Body of pancreas (tissue), 4 donors: ENCODE data around the gene DPYSL4. TPM values are rescaled to one million over a fixed set of nuclear protein-coding genes. Genes with fewer than 3 reads are reported as not detected.

Experiments
- ATAC-seq: fragments of 150-250 bp; one replicate; pipeline ENCODE4 v1.9.1; 2016
- DNase-seq, 4 donors: peaks; one replicate each; pipeline ENCODE4 v3.0.0-alpha.2; 2019
- H3K27ac ChIP-seq, 4 donors: fragments of 200-600 bp; sonication (generic); 1 replicate in 3 of 4; 2 replicates in 1 of 4; pipeline versions ENCODE4 v1.5.1 to v1.6.1; 2016 to 2019; ENCODE audit warnings: mild to moderate bottlenecking in 1 of 4, mixed read lengths in 1 of 4, moderate library complexity in 1 of 4
- H3K27me3 ChIP-seq, 2 donors: fragments of 200-600 bp; sonication (generic); one replicate each; pipeline ENCODE4 v1.6.0; 2016; ENCODE audit warnings: mild to moderate bottlenecking in 1 of 2
- H3K36me3 ChIP-seq, 2 donors: fragments of 200-600 bp; sonication (generic); replicated peaks in 1 of 2; 2 replicates each; pipeline ENCODE4 v1.5.1; 2016; ENCODE audit warnings: low read depth in 2 of 2; ENCODE audit not compliant: insufficient read depth in 1 of 2
- H3K4me1 ChIP-seq: fragments of 200-600 bp; sonication (generic); one replicate; pipeline ENCODE4 v1.6.0; 2016
- H3K4me3 ChIP-seq, 2 donors: fragments of 200-600 bp; sonication (generic); 1 replicate in 1 of 2; 2 replicates in 1 of 2; pipeline ENCODE4 v1.5.1; 2016 to 2019
- H3K9me3 ChIP-seq, 3 donors: fragments of 200-600 bp; sonication (generic); 1 replicate in 2 of 3; 2 replicates in 1 of 3; pipeline ENCODE4 v1.5.1; 2016
- CTCF ChIP-seq, 7 experiments: fragments of 450-650 bp in 4 of 7; fragments of 200-600 bp in 3 of 7; sonication (generic) in 3 of 7; IDR thresholded peaks; one replicate each; pipeline ENCODE4 v1.5.1; 2016 to 2019; ENCODE audit warnings: antibody characterized with exemption in 7 of 7
- POLR2A ChIP-seq, 3 donors: fragments of 450-650 bp; IDR thresholded peaks; one replicate each; pipeline ENCODE4 v1.6.1; 2016; ENCODE audit warnings: antibody characterized with exemption in 3 of 3, mild to moderate bottlenecking in 2 of 3
- WGBS, 2 donors: methylation state at CpG; one replicate each; pipeline ENCODE4 v1.1.5; 2017; 5-methylcytosine and 5-hydroxymethylcytosine counted together
- intact Hi-C: fragments of 100-400 bp; cut with DNase I; formaldehyde crosslinking; loops from one replicate; pipeline ENCODE4 v1.15.1; 2023
- total RNA-seq, 2 donors: library from RNA; depleted of rRNA; stranded (reverse); fragments of >200 nt; gene quantifications; one replicate each; pipeline ENCODE4 v1.1.0, GENCODE V29; 2016

DPYSL4 gene
- total RNA-seq, 2 donors from 2014 or later, result 0.52 TPM; not detected in 1

DNA sequence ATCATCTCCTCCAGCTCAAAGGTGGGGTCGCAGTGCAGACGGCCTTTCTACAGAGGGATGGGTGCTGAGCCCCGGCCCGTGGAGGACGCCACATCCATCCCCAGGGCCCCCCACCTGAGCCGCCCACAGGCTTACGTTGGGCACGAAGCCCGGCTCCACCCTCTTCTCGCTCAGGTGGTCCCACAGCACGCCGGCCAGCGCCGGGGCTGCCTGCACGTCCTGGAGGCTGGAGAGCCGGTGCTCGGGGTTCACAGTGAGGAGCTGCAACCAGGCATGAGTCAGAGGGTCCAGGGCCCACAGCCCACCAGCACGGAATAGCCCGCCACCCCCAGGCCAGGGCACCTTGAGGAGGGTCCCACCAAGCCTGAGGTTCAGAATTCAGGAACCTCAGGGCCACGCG is 36.0 kb downstream of the DPYSL4 start:
- no peaks in the 10 kb centered on the region for H3K9me3 ChIP-seq
- H3K27me3 ChIP-seq, result no peaks in the 10 kb centered on the region
- ATAC-seq (no peak), DNase-seq (peak in 1 of 4 donors; percentile 18)
- no peak overlapping the region for H3K4me3 ChIP-seq
- H3K27ac ChIP-seq, result no peak overlapping the region
- 67% methylated on average over 20 of the region's 21 CpGs; no CpG with 5 or more reads in 1 of the 2 donors for whole genome bisulfite sequencing, 2 donors
- intact Hi-C loops, result loop anchor here (10.0 kb wide), 1 partner anchor 242 kb away; no protein-coding TSS in a partner anchor
- peaks cover 6% of the 10 kb centered on the region for H3K4me1 ChIP-seq
- no peaks in the 10 kb centered on the region for H3K36me3 ChIP-seq
- no peak for TF ChIP-seq CTCF (IDR thresholded peaks at IDR 0.05)
- TF ChIP-seq POLR2A (IDR thresholded peaks at IDR 0.05), result no peak

GRCh38 chr10:132223156-132223590 is 36.4 kb downstream of the DPYSL4 start:
- peak; percentile 83 for ATAC-seq

GRCh38 chr10:132223611-132224342 is 37.0 kb downstream of the DPYSL4 start:
- intact Hi-C loops, result loop anchor here (10.0 kb wide), 1 partner anchor 241 kb away; no protein-coding TSS in a partner anchor
- no peaks in the 10 kb centered on the region for H3K27me3 ChIP-seq
- no peak for ATAC-seq
- TF ChIP-seq CTCF (IDR thresholded peaks at IDR 0.05) (no peak), POLR2A (IDR thresholded peaks at IDR 0.05) (no peak)
- peaks cover 6% of the 10 kb centered on the region for H3K4me1 ChIP-seq
- no peak overlapping the region for H3K4me3 ChIP-seq
- no peak overlapping the region for H3K27ac ChIP-seq
- no peak for DNase-seq
- no peaks in the 10 kb centered on the region for H3K36me3 ChIP-seq
- WGBS, 2 donors, result 80 to 85% methylated on average over 9 to 15 of the region's 23 CpGs
- H3K9me3 ChIP-seq, result no peaks in the 10 kb centered on the region

More at GRCh38 chr10:132223156-132223590, 36.4 kb downstream of the DPYSL4 start:
- H3K9me3 ChIP-seq, result no peaks in the 10 kb centered on the region
- no peak for TF ChIP-seq POLR2A (IDR thresholded peaks at IDR 0.05)
- peak; percentile 86 to 99 (median 94) for TF ChIP-seq CTCF (IDR thresholded peaks at IDR 0.05)
- WGBS, 2 donors, result 38 to 42% methylated on average over 13 to 16 of the region's 16 CpGs
- DNase-seq, result peak; percentile 76 to 86 (median 82)
- intact Hi-C loops, result loop anchor here (10.0 kb wide), 1 partner anchor 242 kb away; no protein-coding TSS in a partner anchor
- H3K36me3 ChIP-seq, result no peaks in the 10 kb centered on the region
- H3K27ac ChIP-seq, result no peak overlapping the region
- no peaks in the 10 kb centered on the region for H3K27me3 ChIP-seq
- H3K4me3 ChIP-seq, result no peak overlapping the region
- peaks cover 6% of the 10 kb centered on the region for H3K4me1 ChIP-seq

GRCh38 chr10:132224343-132225072 is 37.8 kb downstream of the DPYSL4 start:
- Histone ChIP-seq H3K27ac (no peak overlapping the region), H3K36me3 (no peaks in the 10 kb centered on the region), H3K4me3 (no peak overlapping the region), H3K27me3 (no peaks in the 10 kb centered on the region), H3K9me3 (no peaks in the 10 kb centered on the region), H3K4me1 (peaks cover 6% of the 10 kb centered on the region)
- TF ChIP-seq CTCF (IDR thresholded peaks at IDR 0.05), result no peak
- TF ChIP-seq POLR2A (IDR thresholded peaks at IDR 0.05), result no peak
- ATAC-seq, result no peak
- WGBS, 2 donors, result 76 to 84% methylated on average over 13 to 20 of the region's 20 CpGs
- intact Hi-C loops, result loop anchor here (5.0 to 10.0 kb wide), 2 partner anchors 128 to 240 kb away; no protein-coding TSS in a partner anchor
- DNase-seq, result no peak
